IMR-90 (cell line): ENCODE results near the gene CEBPA. TPM values are rescaled to one million over a fixed set of nuclear protein-coding genes. Genes with fewer than 3 reads are reported as not detected.

Source experiments
- ATAC-seq: fragments of 200-7000 bp; cut with Tn5 transposase; 2 replicates; pipeline ENCODE4 v1.9.1; 2020; ENCODE audit warnings: low read depth, mild to moderate bottlenecking, moderate library complexity
- BruUV-seq: library from RNA; stranded (reverse); fragments of 400-500 nt; replicated peaks from 2 replicates; lab custom pipeline; 2021; lab: Mats Ljungman, UMichigan
- CTCF ChIA-PET: fragments of 300-600 bp; formaldehyde crosslinking; extraction: SDS; loops from one replicate; lab custom pipeline; 2021; ENCODE audit warnings: antibody characterized with exemption; lab: Yijun Ruan, JAX
- POLR2A ChIA-PET: fragments of 300-600 bp; sonication (Branson Sonifier 250); formaldehyde crosslinking; loops from one replicate; lab custom pipeline; 2022; ENCODE audit warnings: antibody characterized with exemption; ENCODE audit not compliant: unreplicated experiment; lab: Charles Lee
- DNase-seq: peaks from one replicate; pipeline ENCODE4 v3.0.0; 2013
- H2AFZ ChIP-seq: replicated peaks from 2 replicates; pipeline ENCODE3; 2013; ENCODE audit warnings: low read length, mild to moderate bottlenecking; ENCODE audit not compliant: poor library complexity
- H2AK5ac ChIP-seq: 2 replicates; pipeline ENCODE4 v1.6.1; 2013; ENCODE audit warnings: low read depth, low read length, inconsistent platforms
- H2AK9ac ChIP-seq: replicated peaks from 2 replicates; pipeline ENCODE3; 2013; ENCODE audit warnings: mild to moderate bottlenecking, low read depth, low read length, moderate library complexity; ENCODE audit not compliant: poor library complexity
- H2BK120ac ChIP-seq: 2 replicates; pipeline ENCODE4 v1.6.1; 2013; ENCODE audit warnings: low read depth, low read length, inconsistent platforms
- H2BK15ac ChIP-seq: 3 replicates; pipeline ENCODE4 v1.6.1; 2013; ENCODE audit warnings: low read depth, low read length, inconsistent platforms
- H2BK20ac ChIP-seq: 2 replicates; pipeline ENCODE4 v1.6.1; 2013; ENCODE audit warnings: low read depth, mild to moderate bottlenecking, inconsistent platforms, low read length, moderate library complexity
- H2BK5ac ChIP-seq: 2 replicates; pipeline ENCODE4 v1.6.1; 2013; ENCODE audit warnings: mild to moderate bottlenecking, low read depth, low read length, inconsistent platforms; ENCODE audit not compliant: poor library complexity, severe bottlenecking
- H3K14ac ChIP-seq: replicated peaks from 2 replicates; pipeline ENCODE4 v1.6.1; 2013; ENCODE audit warnings: low read depth, low read length, inconsistent platforms
- H3K18ac ChIP-seq: 2 replicates; pipeline ENCODE4 v1.6.1; 2013; ENCODE audit warnings: low read depth, low read length, control low read depth
- H3K23ac ChIP-seq: 2 replicates; pipeline ENCODE4 v1.6.1; 2013; ENCODE audit warnings: low read depth, low read length, inconsistent platforms
- H3K27ac ChIP-seq: 2 replicates; pipeline ENCODE4 v1.5.1; 2013; ENCODE audit warnings: mild to moderate bottlenecking, control low read depth, low read length; ENCODE audit not compliant: insufficient read depth
- H3K27me3 ChIP-seq: 2 replicates; pipeline ENCODE4 v1.6.1; 2013; ENCODE audit warnings: low read length; ENCODE audit not compliant: control insufficient read depth, insufficient read depth
- H3K36me3 ChIP-seq: 2 replicates; pipeline ENCODE4 v1.6.1; 2013; ENCODE audit warnings: low read length, mixed read lengths; ENCODE audit not compliant: control insufficient read depth, insufficient read depth
- H3K4ac ChIP-seq: 2 replicates; pipeline ENCODE4 v1.6.1; 2013; ENCODE audit warnings: low read depth, low read length, inconsistent platforms
- H3K4me1 ChIP-seq: 2 replicates; pipeline ENCODE4 v1.6.1; 2013; ENCODE audit warnings: low read length, mixed read lengths; ENCODE audit not compliant: control insufficient read depth, insufficient read depth
- H3K4me2 ChIP-seq: 2 replicates; pipeline ENCODE4 v1.6.1; 2013; ENCODE audit warnings: low read depth, mild to moderate bottlenecking, control low read depth, low read length, moderate library complexity
- H3K4me3 ChIP-seq: 2 replicates; pipeline ENCODE4 v1.5.1; 2013; ENCODE audit warnings: low read depth, mild to moderate bottlenecking, control low read depth, low read length, moderate library complexity; ENCODE audit not compliant: insufficient read depth
- H3K56ac ChIP-seq: 2 replicates; pipeline ENCODE4 v1.6.1; 2013; ENCODE audit warnings: low read length, inconsistent platforms; ENCODE audit not compliant: insufficient read depth; ENCODE audit errors: extremely low read depth
- H3K79me1 ChIP-seq, 2 experiments: 2 replicates each; pipeline ENCODE4 v1.6.1; 2013; ENCODE audit warnings: low read length in 2 of 2, inconsistent platforms in 1 of 2, low read depth in 1 of 2
- H3K9ac ChIP-seq: 2 replicates; pipeline ENCODE4 v1.6.1; 2013; ENCODE audit warnings: low read depth, low read length, control low read depth
- H3K9me1 ChIP-seq: 2 replicates; pipeline ENCODE4 v1.6.1; 2013; ENCODE audit warnings: low read length, inconsistent platforms; ENCODE audit not compliant: insufficient read depth
- H3K9me3 ChIP-seq: 2 replicates; pipeline ENCODE4 v1.6.1; 2013; ENCODE audit warnings: low read length; ENCODE audit not compliant: control insufficient read depth, insufficient read depth
- H4K20me1 ChIP-seq: 2 replicates; pipeline ENCODE4 v1.6.1; 2013; ENCODE audit warnings: low read length, inconsistent platforms; ENCODE audit not compliant: insufficient read depth
- H4K5ac ChIP-seq: 2 replicates; pipeline ENCODE4 v1.6.1; 2013; ENCODE audit warnings: mild to moderate bottlenecking, low read depth, low read length, control low read depth
- H4K8ac ChIP-seq, 2 experiments: 2 replicates each; pipeline ENCODE4 v1.6.1; 2013; ENCODE audit warnings: low read depth in 2 of 2, low read length in 2 of 2, control low read depth in 1 of 2, inconsistent platforms in 1 of 2
- H4K91ac ChIP-seq: 2 replicates; pipeline ENCODE4 v1.6.1; 2013; ENCODE audit warnings: low read depth, low read length, inconsistent platforms; ENCODE audit not compliant: insufficient read depth
- BHLHE40 ChIP-seq: fragments of 150-350 bp; IDR thresholded peaks from 2 replicates; pipeline ENCODE4 v1.6.1; 2016; ENCODE audit warnings: mild to moderate bottlenecking, low read depth, low read length
- CEBPB ChIP-seq: IDR thresholded peaks from 2 replicates; pipeline ENCODE4 v1.6.1; 2012; ENCODE audit warnings: low read depth, low read length, improper control_type of control experiment
- CTCF ChIP-seq: conservative IDR thresholded peaks from 2 replicates; pipeline ENCODE4 v1.5.1; 2012; ENCODE audit warnings: mild to moderate bottlenecking, low read depth, low read length, improper control_type of control experiment
- ELK1 ChIP-seq: fragments of 150-350 bp; IDR thresholded peaks from 2 replicates; pipeline ENCODE4 v1.6.1; 2016; ENCODE audit warnings: low read depth, mild to moderate bottlenecking, low read length, moderate library complexity, borderline replicate concordance
- MAFK ChIP-seq: IDR thresholded peaks from 2 replicates; pipeline ENCODE4 v1.6.1; 2012; ENCODE audit warnings: low read depth, low read length, improper control_type of control experiment
- MXI1 ChIP-seq: IDR thresholded peaks from 2 replicates; pipeline ENCODE4 v1.6.1; 2012; ENCODE audit warnings: low read depth, mild to moderate bottlenecking, low read length, moderate library complexity, borderline replicate concordance
- NFE2L2 ChIP-seq: fragments of 150-350 bp; IDR thresholded peaks from 2 replicates; pipeline ENCODE4 v1.6.1; 2016; ENCODE audit warnings: low read depth, mild to moderate bottlenecking, low read length
- POLR2A ChIP-seq: IDR thresholded peaks from 2 replicates; pipeline ENCODE4 v1.6.1; 2012; ENCODE audit warnings: mild to moderate bottlenecking, low read depth, low read length
- RAD21 ChIP-seq: IDR thresholded peaks from 2 replicates; pipeline ENCODE4 v1.6.1; 2012; ENCODE audit warnings: low read length, improper control_type of control experiment
- RCOR1 ChIP-seq: IDR thresholded peaks from 2 replicates; pipeline ENCODE4 v1.6.1; 2012; ENCODE audit warnings: mild to moderate bottlenecking, low read length, improper control_type of control experiment; ENCODE audit not compliant: insufficient replicate concordance
- RFX5 ChIP-seq: IDR thresholded peaks from 2 replicates; pipeline ENCODE4 v1.8.0; 2012; ENCODE audit warnings: low read depth, mild to moderate bottlenecking, low read length, moderate library complexity
- USF2 ChIP-seq: fragments of 150-350 bp; IDR thresholded peaks from 2 replicates; pipeline ENCODE4 v1.6.1; 2017; ENCODE audit warnings: mild to moderate bottlenecking, antibody characterized with exemption, low read length, low read depth
- WGBS, 2 experiments: methylation state at CpG; one replicate each; pipeline versions ENCODE4 v1.1.5 to v1.1.7; 2013; ENCODE audit warnings: missing lambda C conversion rate in 2 of 2; ENCODE audit not compliant: insufficient read length in 1 of 2; ENCODE audit errors: extremely low coverage in 2 of 2; 5-methylcytosine and 5-hydroxymethylcytosine counted together
- dilution Hi-C: fragments of 300-500 bp; cut with HindIII; formaldehyde crosslinking; loops from one replicate; pipeline ENCODE4 v1.14.3; 2018; ENCODE audit warnings: low sequenced_read_pairs; ENCODE audit not compliant: unreplicated experiment
- in situ Hi-C: fragments of 300-500 bp; cut with MboI; formaldehyde crosslinking; loops from 3 replicates; pipeline ENCODE4 v1.14.3; 2019; ENCODE audit warnings: low sequenced_read_pairs, inconsistent platforms, mixed read lengths
- intact Hi-C: fragments of 100-400 bp; cut with micrococcal nuclease; formaldehyde crosslinking; loops from 2 replicates; pipeline ENCODE4 v1.10.0; 2022
- polyA plus RNA-seq, 3 experiments: library from polyadenylated mRNA; depleted of rRNA; stranded (reverse); fragments of >200 nt; gene quantifications; 2 replicates each; pipeline ENCODE4 v1.2.3, GENCODE V29; 2012; ENCODE audit warnings: low replicate concordance in 1 of 3
- total RNA-seq: library from RNA; depleted of rRNA; stranded (reverse); fragments of >200 nt; gene quantifications from 2 replicates; pipeline ENCODE4 v1.2.3, GENCODE V29; 2012

Gene CEBPA
- total and polyA plus RNA-seq, 2 of the 4 experiments (the other 2 are of a cell fraction) = under 0.01 to 0.09 TPM

DNA sequence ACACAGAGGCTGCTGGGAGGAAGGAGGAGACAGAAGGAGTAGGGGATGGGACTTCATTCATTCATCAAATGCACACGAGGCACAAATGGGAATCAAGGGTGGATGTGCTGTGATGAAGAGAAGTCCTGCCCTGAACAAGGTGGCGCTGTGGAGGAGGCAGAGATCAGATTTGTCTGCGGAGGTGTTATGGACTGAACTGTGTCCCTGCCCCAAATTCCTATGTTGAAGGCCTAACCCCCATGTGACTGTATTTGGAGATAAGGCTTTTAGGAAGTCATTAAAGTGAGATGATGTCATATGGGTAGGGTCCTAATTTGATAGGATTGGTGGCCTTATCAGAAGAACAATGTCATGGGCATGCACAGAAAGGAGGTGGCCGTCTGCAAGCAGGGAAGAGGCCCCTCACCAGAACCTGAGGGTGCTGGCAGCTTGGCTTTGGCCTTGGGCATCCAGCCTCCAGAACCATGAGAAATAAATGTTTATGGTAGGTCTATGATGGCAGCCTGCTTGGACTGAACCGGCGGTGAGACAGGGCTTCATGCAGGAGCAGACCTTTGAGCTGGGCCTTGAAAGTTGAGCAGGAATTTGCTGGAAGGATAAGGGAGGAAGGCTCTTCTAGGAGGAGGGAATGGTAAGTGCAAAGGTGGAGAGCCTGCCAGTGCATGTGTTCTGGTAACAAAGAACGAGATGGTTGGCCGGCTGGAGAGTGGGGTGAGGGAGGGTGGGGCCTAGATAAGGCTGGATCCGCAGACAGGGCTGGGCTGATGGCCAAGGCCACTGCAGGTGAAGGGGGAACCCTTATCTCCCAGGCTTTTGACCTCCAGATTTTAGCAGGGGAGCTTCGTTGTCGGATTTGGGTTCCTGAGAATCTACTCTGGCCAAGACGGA is 2.7 kb upstream of the CEBPA start (continued):
- TF ChIP-seq NFE2L2 = no peak

DNA sequence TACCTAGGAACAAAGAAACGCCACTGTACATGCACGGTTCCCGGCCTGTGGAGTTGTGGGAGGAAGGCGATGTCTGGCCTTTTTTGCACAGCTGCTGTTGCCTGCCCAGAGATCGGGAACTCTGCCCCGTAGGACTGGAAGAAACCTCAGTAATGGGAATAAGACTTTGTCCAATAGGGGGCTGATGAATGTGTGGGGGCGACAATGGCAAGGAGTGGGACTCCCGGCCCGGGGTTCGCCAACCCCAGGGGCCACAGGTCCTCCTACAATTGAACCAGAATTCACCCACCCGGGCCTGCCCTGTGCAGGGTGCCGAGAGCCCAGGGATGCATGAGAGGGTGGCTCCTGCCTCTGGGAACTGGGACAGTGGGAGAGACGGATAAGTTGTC is 2.0 kb upstream of the CEBPA start:
- H3K27me3 ChIP-seq = peaks cover 52% of the 10 kb centered on the region
- H4K5ac ChIP-seq = no peak overlapping the region
- in situ Hi-C loops = no loop called here
- whole genome bisulfite sequencing, 2 experiments = 47% methylated on average over 3 of the region's 13 CpGs; no CpG with 5 or more reads in 1 of the 2 experiments
- no peak overlapping the region for H2BK5ac ChIP-seq
- no peak overlapping the region for H2BK120ac ChIP-seq
- no peak overlapping the region for H3K4me3 ChIP-seq
- H2BK20ac ChIP-seq = no peak overlapping the region
- no peak overlapping the region for H3K27ac ChIP-seq
- POLR2A ChIA-PET = no interaction called here
- H3K4me2 ChIP-seq = no peak overlapping the region
- H3K18ac ChIP-seq = no peak overlapping the region
- no peaks in the 10 kb centered on the region for H3K9me1 ChIP-seq
- H3K9ac ChIP-seq = no peak overlapping the region
- no peaks in the 10 kb centered on the region for H4K20me1 ChIP-seq
- H2AFZ ChIP-seq = no peak overlapping the region
- dilution Hi-C loops = no loop called here
- no peak overlapping the region for H3K23ac ChIP-seq
- H3K56ac ChIP-seq = no peak overlapping the region
- H3K79me1 ChIP-seq = no peaks in the 10 kb centered on the region
- no peaks in the 10 kb centered on the region for H3K36me3 ChIP-seq
- DNase-seq (no peak), ATAC-seq (no peak)
- no TSS peak for BruUV-seq
- no peaks in the 10 kb centered on the region for H3K9me3 ChIP-seq
- H3K4ac ChIP-seq = no peak overlapping the region
- intact Hi-C loops = loop anchor here (5.0 kb wide), 2 partner anchors 67 to 68 kb away; partner anchors contain the start of gene CEBPG
- CTCF ChIA-PET = no interaction called here
- no peak overlapping the region for H4K91ac ChIP-seq
- H3K4me1 ChIP-seq = no peaks in the 10 kb centered on the region
- peak overlapping the region; percentile 70 for H2AK9ac ChIP-seq
- no peak overlapping the region for H2BK15ac ChIP-seq
- TF ChIP-seq ELK1 (no peak), RAD21 (no peak), RFX5 (no peak), MXI1 (no peak), RCOR1 (no peak), MAFK (no peak), USF2 (no peak), POLR2A (no peak), CTCF (no peak), BHLHE40 (no peak), CEBPB (no peak)
- H4K8ac ChIP-seq = no peak overlapping the region
- H2AK5ac ChIP-seq = no peak overlapping the region
- no peak overlapping the region for H3K14ac ChIP-seq
